ENCODE measurements around the gene CARD8.

- TF ChIP-seq POLR2A (IDR thresholded peaks at IDR 0.05) (no peak), CTCF (IDR thresholded peaks at IDR 0.05 in 8 of 11, conservative IDR thresholded peaks at IDR 0.05 in 3 of 11) (no peak), POLR2AphosphoS5 (IDR thresholded peaks at IDR 0.05) (no peak)
Measured at GRCh38 chr19:48254529-48254970, 1.2 kb downstream of the CARD8 start.

Measured in spleen (tissue), 7 donors.